Neural crest cell (in vitro differentiated cells): Measurements from ENCODE around the gene ZDHHC22. TPM values are rescaled to one million over a fixed set of nuclear protein-coding genes. Genes with fewer than 3 reads are reported as not detected.

ENCODE experiments used
- DNase-seq: peaks from one replicate; pipeline ENCODE4 v3.0.0; 2021; ENCODE audit warnings: low read depth, mixed read lengths, low spot score
- H3K27ac Mint-ChIP-seq: one replicate; pipeline ENCODE4 v1.8.0; 2021; ENCODE audit warnings: mild to moderate bottlenecking, mixed read lengths; ENCODE audit not compliant: unreplicated experiment
- H3K27me3 Mint-ChIP-seq: 2 replicates; pipeline ENCODE4 v1.8.0; 2021; ENCODE audit warnings: low read depth, mild to moderate bottlenecking, mixed read lengths
- H3K36me3 Mint-ChIP-seq: 2 replicates; pipeline ENCODE4 v1.8.0; 2021; ENCODE audit warnings: low read depth, mild to moderate bottlenecking, mixed read lengths
- H3K4me1 Mint-ChIP-seq: 2 replicates; pipeline ENCODE4 v1.8.0; 2021; ENCODE audit warnings: mixed read lengths
- H3K4me3 Mint-ChIP-seq: one replicate; pipeline ENCODE4 v1.8.0; 2021; ENCODE audit warnings: mild to moderate bottlenecking, mixed read lengths
- H3K9me3 Mint-ChIP-seq: 2 replicates; pipeline ENCODE4 v1.8.0; 2021; ENCODE audit warnings: mixed read lengths
- long read RNA-seq: library from polyadenylated mRNA; unstranded; transcript quantifications from one replicate; pipeline ENCODE4 v2.0.0, GENCODE V29; 2020
- total RNA-seq: library from RNA; stranded (reverse); gene quantifications from 2 replicates; pipeline ENCODE4 v1.2.1, GENCODE V29; 2021
- TF ChIP-seq, protein P1 (sequence below): fragments of 200-600 bp; sonication (generic); conservative IDR thresholded peaks from 2 replicates; pipeline ENCODE4 v1.5.0; 2021; ENCODE audit warnings: antibody characterized with exemption, mild to moderate bottlenecking

The ZDHHC22 gene, protein sequence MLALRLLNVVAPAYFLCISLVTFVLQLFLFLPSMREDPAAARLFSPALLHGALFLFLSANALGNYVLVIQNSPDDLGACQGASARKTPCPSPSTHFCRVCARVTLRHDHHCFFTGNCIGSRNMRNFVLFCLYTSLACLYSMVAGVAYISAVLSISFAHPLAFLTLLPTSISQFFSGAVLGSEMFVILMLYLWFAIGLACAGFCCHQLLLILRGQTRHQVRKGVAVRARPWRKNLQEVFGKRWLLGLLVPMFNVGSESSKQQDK
- 5.6 and 5.9 TPM in 2 replicates for total RNA-seq
- long read RNA-seq, partial matches to known transcripts = 1 of 2 reads
- long read RNA-seq, other reads (novel, unspliced or antisense) = 1 of 2 reads

DNA sequence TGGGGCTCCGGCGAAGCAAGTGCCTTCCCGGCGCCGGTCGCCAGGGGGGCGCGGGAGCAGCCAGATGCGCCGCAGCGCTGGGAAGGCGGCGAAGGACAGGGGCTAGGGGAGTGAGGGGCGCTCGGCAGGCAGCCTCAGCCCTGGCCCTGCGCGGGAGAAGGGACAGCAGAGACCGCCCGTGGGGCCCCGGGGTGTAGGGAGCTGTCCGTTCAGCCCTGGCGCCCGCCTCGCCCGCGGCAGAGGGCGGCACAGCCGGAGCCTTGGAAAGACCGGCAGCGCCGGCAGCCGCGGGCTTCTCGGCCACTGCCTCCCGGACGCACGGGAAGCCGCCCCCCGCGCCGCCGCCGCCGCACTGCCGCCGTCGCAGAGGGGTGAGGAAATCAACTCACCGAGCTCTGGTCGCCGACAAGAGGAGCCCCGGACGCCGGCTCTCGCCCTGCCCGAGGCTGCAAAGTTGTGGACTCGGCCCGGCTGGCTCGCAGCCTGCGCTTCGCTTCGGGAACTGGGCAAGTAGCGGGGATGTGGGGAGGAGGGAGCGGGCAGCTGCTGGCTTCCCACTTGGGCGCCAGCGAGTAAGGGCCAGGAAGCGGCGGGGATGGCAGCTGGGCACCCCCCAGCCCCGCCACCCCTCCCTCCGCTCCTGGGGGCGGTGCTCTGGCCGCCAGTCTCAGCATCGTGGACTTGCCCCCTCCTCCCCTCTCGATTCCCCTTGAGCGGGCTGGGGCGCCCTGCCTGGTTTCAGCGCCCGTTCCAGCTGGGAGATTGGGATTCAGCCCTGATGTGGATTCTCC, at the start of gene ZDHHC22:
Gene ZDHHC22 (minus strand): TSS at position 578 of the 791 bp plus-strand sequence. CDS start 2,053 bp downstream, outside the sequence.
- Mint-ChIP-seq H3K4me1 (peaks cover 33% of the 10 kb centered on the region), H3K36me3 (no peaks in the 10 kb centered on the region), H3K27me3 (peaks cover 78% of the 10 kb centered on the region), H3K27ac (no peak within 1 kb of the TSS), H3K9me3 (no peaks in the 10 kb centered on the region), H3K4me3 (peak within 1 kb of the TSS; percentile 89)
- TF ChIP-seq, protein P1, sequence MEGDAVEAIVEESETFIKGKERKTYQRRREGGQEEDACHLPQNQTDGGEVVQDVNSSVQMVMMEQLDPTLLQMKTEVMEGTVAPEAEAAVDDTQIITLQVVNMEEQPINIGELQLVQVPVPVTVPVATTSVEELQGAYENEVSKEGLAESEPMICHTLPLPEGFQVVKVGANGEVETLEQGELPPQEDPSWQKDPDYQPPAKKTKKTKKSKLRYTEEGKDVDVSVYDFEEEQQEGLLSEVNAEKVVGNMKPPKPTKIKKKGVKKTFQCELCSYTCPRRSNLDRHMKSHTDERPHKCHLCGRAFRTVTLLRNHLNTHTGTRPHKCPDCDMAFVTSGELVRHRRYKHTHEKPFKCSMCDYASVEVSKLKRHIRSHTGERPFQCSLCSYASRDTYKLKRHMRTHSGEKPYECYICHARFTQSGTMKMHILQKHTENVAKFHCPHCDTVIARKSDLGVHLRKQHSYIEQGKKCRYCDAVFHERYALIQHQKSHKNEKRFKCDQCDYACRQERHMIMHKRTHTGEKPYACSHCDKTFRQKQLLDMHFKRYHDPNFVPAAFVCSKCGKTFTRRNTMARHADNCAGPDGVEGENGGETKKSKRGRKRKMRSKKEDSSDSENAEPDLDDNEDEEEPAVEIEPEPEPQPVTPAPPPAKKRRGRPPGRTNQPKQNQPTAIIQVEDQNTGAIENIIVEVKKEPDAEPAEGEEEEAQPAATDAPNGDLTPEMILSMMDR = peak; percentile 70
- peak; percentile 77 for DNase-seq

DNA sequence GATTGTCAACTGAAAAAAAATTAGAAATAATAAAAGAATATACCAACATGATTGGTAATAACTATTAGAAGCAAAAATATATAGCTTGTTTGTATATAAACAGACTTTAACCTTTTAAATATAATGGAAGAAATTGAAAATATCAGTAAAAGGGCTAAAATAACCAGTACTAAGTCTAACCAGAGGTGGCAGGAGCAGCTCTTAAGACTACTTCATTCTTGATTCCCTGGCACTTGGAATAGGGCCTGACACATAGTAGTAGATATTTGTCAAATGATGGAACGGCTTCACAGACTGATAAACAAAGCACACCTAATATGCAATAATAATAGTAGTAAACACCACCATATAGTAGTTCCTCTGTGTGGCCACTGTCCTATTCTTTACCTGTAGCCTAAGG, 49.4 kb upstream of the ZDHHC22 start:
- Mint-ChIP-seq H3K9me3 (no peaks in the 10 kb centered on the region), H3K27me3 (peaks cover 23% of the 10 kb centered on the region), H3K4me1 (no peaks in the 10 kb centered on the region), H3K4me3 (no peak overlapping the region), H3K27ac (no peak overlapping the region), H3K36me3 (no peaks in the 10 kb centered on the region)
- TF ChIP-seq, protein P1 = peak; percentile 24
- no peak for DNase-seq

DNA sequence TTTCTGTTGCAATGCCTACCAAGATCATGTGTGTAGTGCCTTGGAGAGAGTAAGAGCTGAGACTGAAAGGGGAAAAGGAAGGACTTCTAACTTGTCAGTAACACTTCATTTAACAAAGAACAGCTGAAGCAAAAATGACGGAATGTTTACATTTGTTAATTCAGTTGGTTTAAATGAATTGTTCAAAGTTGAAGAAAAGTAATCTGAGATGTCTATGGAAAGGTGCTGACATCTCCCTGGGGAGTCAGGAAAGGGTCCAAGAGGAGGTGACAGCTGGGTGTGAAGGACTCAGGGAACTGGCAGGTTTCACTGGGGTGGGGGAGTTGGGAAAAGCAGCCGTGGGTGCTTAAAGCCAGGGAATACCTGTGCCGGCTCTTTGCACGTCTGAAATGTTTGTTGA, 47.9 kb upstream of the ZDHHC22 start:
- TF ChIP-seq, protein P1 = no peak
- DNase-seq = no peak
- H3K9me3 Mint-ChIP-seq = no peaks in the 10 kb centered on the region
- H3K4me1 Mint-ChIP-seq = no peaks in the 10 kb centered on the region
- H3K27ac Mint-ChIP-seq = no peak overlapping the region
- no peaks in the 10 kb centered on the region for H3K36me3 Mint-ChIP-seq
- peaks cover 23% of the 10 kb centered on the region for H3K27me3 Mint-ChIP-seq
- no peak overlapping the region for H3K4me3 Mint-ChIP-seq

DNA sequence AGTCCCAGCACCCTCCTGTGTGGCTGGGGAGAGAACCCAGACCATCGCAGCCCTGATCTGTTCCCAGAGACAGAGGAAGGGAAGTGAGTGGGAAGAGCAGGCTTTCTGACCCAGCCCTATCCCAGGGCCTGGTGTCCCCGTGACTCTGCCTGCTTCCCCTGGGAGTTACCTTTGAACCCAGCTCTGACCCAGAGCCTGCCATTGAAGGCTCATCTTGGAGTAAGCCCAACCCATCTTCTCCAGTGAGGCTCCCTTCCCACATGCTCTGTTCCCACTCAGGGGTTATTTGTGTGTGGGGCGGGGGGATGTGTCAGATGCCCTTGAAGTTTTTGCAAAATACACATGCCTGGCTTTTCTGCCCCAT, 46.0 kb upstream of the ZDHHC22 start:
- H3K9me3 Mint-ChIP-seq = no peaks in the 10 kb centered on the region
- H3K4me1 Mint-ChIP-seq = peaks cover 3% of the 10 kb centered on the region
- TF ChIP-seq, protein P1 = no peak
- H3K36me3 Mint-ChIP-seq = no peaks in the 10 kb centered on the region
- H3K4me3 Mint-ChIP-seq = no peak overlapping the region
- DNase-seq = no peak
- no peak overlapping the region for H3K27ac Mint-ChIP-seq
- peaks cover 20% of the 10 kb centered on the region for H3K27me3 Mint-ChIP-seq

DNA sequence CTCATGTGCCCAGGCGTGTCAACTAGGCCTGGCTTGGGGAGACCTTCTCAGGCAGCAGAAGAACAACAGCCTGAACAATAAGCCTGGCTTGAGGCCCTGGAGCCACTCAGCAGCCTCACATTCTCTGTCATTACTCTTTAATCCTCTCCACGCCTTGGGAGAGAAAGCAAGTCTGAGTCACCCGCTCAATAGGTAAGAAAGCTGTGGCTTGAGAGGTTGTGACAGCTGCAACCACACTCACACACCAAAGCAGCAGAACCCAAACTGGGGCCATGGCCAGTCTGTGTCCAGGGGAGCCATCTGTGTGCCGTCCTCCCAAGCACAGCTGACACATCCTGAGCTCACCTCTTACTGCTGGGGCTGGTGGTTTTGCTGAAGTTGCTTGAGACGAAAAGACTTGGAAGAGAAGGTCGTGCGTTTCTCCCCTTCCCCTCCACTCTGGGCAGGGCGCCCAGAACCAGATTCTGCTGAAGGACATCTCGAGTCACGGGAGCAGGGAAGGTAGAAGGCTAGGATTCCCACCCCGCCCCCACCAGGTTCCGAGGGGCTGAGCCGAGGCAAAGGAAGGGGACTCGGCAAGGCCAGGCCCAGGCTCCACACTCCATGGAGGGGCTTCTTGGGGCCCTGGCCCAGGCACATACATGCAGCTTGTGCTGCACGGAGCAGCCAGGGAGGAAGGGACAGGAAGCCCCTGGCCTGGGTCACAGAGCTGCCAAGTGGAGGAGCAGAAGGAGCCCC, 45.5 kb upstream of the ZDHHC22 start:
- H3K36me3 Mint-ChIP-seq = no peaks in the 10 kb centered on the region
- H3K9me3 Mint-ChIP-seq = no peaks in the 10 kb centered on the region
- H3K27me3 Mint-ChIP-seq = peaks cover 16% of the 10 kb centered on the region
- H3K4me3 Mint-ChIP-seq = no peak overlapping the region
- DNase-seq = no peak
- H3K27ac Mint-ChIP-seq = peak overlapping the region; percentile 35
- peaks cover 5% of the 10 kb centered on the region for H3K4me1 Mint-ChIP-seq
- TF ChIP-seq, protein P1 = no peak
